Right lobe of liver (tissue), 4 donors: ENCODE measurements around the gene RAN.

Experiments used
- POLR2A ChIP-seq: fragments of 450-650 bp; IDR thresholded peaks from one replicate; pipeline ENCODE4 v1.6.1; 2017; ENCODE audit warnings: antibody characterized with exemption, mild to moderate bottlenecking
- TF ChIP-seq, protein P1 (sequence below), 4 donors: fragments of 200-600 bp in 3 of 4; fragments of 450-650 bp in 1 of 4; IDR thresholded peaks; one replicate each; pipeline versions ENCODE4 v1.5.1 to v1.8.0; 2016 to 2022; ENCODE audit warnings: antibody characterized with exemption in 4 of 4, mild to moderate bottlenecking in 2 of 4
- donor health status: DM: no; HTN: no; CAD: no.
- donor health status: DM: no; HTN: no; CAD: no.
- donor health status: DM: no; HTN: yes; CAD: no.

DNA sequence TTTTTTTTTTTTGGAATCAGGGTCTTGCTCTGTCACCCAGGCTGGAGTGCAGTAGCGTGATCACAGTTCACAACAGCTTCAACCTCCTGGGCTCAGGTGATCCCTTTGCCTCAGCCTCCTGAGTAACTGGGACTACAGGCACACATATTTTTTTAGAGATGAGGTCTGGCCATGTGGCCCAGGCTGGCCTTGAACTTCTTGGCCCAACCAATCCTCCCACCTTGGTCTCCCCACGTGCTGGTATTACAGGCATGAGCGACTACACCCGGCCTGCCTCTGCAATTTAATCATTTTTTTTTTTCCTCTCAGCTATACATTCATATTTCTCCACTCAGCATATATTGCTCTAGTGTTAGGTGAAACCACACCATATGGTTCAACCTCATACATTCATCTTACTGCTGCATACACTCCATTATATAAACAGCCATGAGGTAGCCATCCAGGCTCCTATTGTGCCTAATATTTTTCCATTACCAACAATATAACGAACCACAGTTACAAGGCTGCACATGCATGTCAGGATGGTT, 39.9 kb upstream of the RAN start:
- no peak for TF ChIP-seq POLR2A
- TF ChIP-seq, protein P1, sequence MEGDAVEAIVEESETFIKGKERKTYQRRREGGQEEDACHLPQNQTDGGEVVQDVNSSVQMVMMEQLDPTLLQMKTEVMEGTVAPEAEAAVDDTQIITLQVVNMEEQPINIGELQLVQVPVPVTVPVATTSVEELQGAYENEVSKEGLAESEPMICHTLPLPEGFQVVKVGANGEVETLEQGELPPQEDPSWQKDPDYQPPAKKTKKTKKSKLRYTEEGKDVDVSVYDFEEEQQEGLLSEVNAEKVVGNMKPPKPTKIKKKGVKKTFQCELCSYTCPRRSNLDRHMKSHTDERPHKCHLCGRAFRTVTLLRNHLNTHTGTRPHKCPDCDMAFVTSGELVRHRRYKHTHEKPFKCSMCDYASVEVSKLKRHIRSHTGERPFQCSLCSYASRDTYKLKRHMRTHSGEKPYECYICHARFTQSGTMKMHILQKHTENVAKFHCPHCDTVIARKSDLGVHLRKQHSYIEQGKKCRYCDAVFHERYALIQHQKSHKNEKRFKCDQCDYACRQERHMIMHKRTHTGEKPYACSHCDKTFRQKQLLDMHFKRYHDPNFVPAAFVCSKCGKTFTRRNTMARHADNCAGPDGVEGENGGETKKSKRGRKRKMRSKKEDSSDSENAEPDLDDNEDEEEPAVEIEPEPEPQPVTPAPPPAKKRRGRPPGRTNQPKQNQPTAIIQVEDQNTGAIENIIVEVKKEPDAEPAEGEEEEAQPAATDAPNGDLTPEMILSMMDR (IDR thresholded peaks at IDR 0.05), result no peak
